Activated CD8-positive, alpha-beta T cell treated with anti-CD3 and anti-CD28 coated beads for 36 hours (primary cell): ENCODE results near the gene SH3YL1. TPM values are rescaled to one million over a fixed set of nuclear protein-coding genes. Genes with fewer than 3 reads are reported as not detected.

Experiments used
- ATAC-seq: fragments of 200-7000 bp; cut with Tn5 transposase; one replicate; pipeline ENCODE4 v1.10.0; 2021; ENCODE audit warnings: mild to moderate bottlenecking, moderate library complexity
- CTCF ChIA-PET: fragments of 350-600 bp; sonication (Branson Sonifier 250); formaldehyde crosslinking; loops from one replicate; lab custom pipeline; 2021; ENCODE audit warnings: antibody characterized with exemption; lab: Charles Lee
- POLR2A ChIA-PET: fragments of 350-600 bp; sonication (Branson Sonifier 250); formaldehyde crosslinking; loops from one replicate; lab custom pipeline; 2021; ENCODE audit warnings: antibody characterized with exemption; lab: Charles Lee
- DNase-seq: peaks from one replicate; pipeline ENCODE4 v3.0.0-alpha.2; 2020
- H3K27ac Mint-ChIP-seq: one replicate; pipeline ENCODE4 v1.8.0; 2021; ENCODE audit warnings: mild to moderate bottlenecking, mixed read lengths
- H3K27me3 Mint-ChIP-seq: one replicate; pipeline ENCODE4 v1.8.0; 2021; ENCODE audit warnings: mixed read lengths
- H3K36me3 Mint-ChIP-seq: one replicate; pipeline ENCODE4 v1.8.0; 2021; ENCODE audit warnings: low read depth, mixed read lengths
- H3K4me1 Mint-ChIP-seq: one replicate; pipeline ENCODE4 v1.8.0; 2021; ENCODE audit warnings: low read depth, mixed read lengths
- H3K4me3 Mint-ChIP-seq: one replicate; pipeline ENCODE4 v1.8.0; 2021; ENCODE audit warnings: mild to moderate bottlenecking, moderate library complexity, mixed read lengths
- H3K9me3 Mint-ChIP-seq: one replicate; pipeline ENCODE4 v1.8.0; 2021; ENCODE audit warnings: mixed read lengths
- CTCF ChIP-seq: fragments of 200-600 bp; IDR thresholded peaks from one replicate; pipeline ENCODE4 v1.8.0; 2022; ENCODE audit warnings: antibody characterized with exemption, mild to moderate bottlenecking
- intact Hi-C: fragments of 100-400 bp; cut with micrococcal nuclease; formaldehyde crosslinking; loops from one replicate; pipeline ENCODE4 v1.10.0; 2022
- total RNA-seq, 2 experiments: library from RNA; stranded (reverse); gene quantifications; one replicate each; pipeline ENCODE4 v1.2.3, GENCODE V29; 2021

SH3YL1 gene
- total RNA-seq, 2 experiments from 2014 or later = 18.5 to 19.9 TPM

GRCh38 chr2:305366-305765, 41.5 kb upstream of the SH3YL1 start:
- Mint-ChIP-seq H3K4me3 (no peak overlapping the region), H3K27ac (no peak overlapping the region)
- intact Hi-C loops = no loop called here

GRCh38 chr2:296354-296753, 32.5 kb upstream of the SH3YL1 start:
- POLR2A ChIA-PET = no interaction called here
- no peaks in the 10 kb centered on the region for H3K36me3 Mint-ChIP-seq
- no peak for TF ChIP-seq CTCF

More at GRCh38 chr2:305366-305765, 41.5 kb upstream of the SH3YL1 start:
- no peaks in the 10 kb centered on the region for H3K4me1 Mint-ChIP-seq
- POLR2A ChIA-PET = no interaction called here
- no peaks in the 10 kb centered on the region for H3K9me3 Mint-ChIP-seq
- ATAC-seq = no peak
- H3K36me3 Mint-ChIP-seq = no peaks in the 10 kb centered on the region
- H3K27me3 Mint-ChIP-seq = peaks cover 3% of the 10 kb centered on the region
- DNase-seq = no peak
- TF ChIP-seq CTCF = no peak
- CTCF ChIA-PET = no interaction called here

GRCh38 chr2:295090-295489, 31.3 kb upstream of the SH3YL1 start:
- no peaks in the 10 kb centered on the region for H3K36me3 Mint-ChIP-seq
- H3K4me3 Mint-ChIP-seq = no peak overlapping the region
- ChIA-PET POLR2A (no interaction called here), CTCF (no interaction called here)
- DNase-seq (no peak), ATAC-seq (no peak)
- H3K27me3 Mint-ChIP-seq = peaks cover 26% of the 10 kb centered on the region
- intact Hi-C loops = no loop called here
- no peak for TF ChIP-seq CTCF
- H3K4me1 Mint-ChIP-seq = no peaks in the 10 kb centered on the region
- no peak overlapping the region for H3K27ac Mint-ChIP-seq
- H3K9me3 Mint-ChIP-seq = peaks cover 3% of the 10 kb centered on the region

More at GRCh38 chr2:296354-296753, 32.5 kb upstream of the SH3YL1 start:
- CTCF ChIA-PET = no interaction called here
- Mint-ChIP-seq H3K27me3 (peaks cover 22% of the 10 kb centered on the region), H3K27ac (no peak overlapping the region), H3K9me3 (peaks cover 3% of the 10 kb centered on the region), H3K4me3 (no peak overlapping the region), H3K4me1 (no peaks in the 10 kb centered on the region)
- ATAC-seq (no peak), DNase-seq (no peak)
- intact Hi-C loops = no loop called here

- Mint-ChIP-seq H3K4me3 (peak overlapping the region; percentile 49), H3K27me3 (peaks cover 28% of the 10 kb centered on the region), H3K9me3 (no peaks in the 10 kb centered on the region), H3K27ac (no peak overlapping the region), H3K36me3 (no peaks in the 10 kb centered on the region), H3K4me1 (peaks cover 12% of the 10 kb centered on the region)
- intact Hi-C loops = no loop called here
- peak; percentile 63 for TF ChIP-seq CTCF
- POLR2A ChIA-PET = interaction anchor here (1.4 kb wide), 1 partner anchor 44 kb away, joined by 3 read pairs; no protein-coding TSS in a partner anchor
- DNase-seq (peak; percentile 63), ATAC-seq (no peak)
- CTCF ChIA-PET = interaction anchor here (0.6 to 2.6 kb wide), 19 partner anchors 9 to 347 kb away, joined by 3 to 14 read pairs (median 3); no protein-coding TSS in a partner anchor
Measured at GRCh38 chr2:290090-290722, 26.4 kb upstream of the SH3YL1 start.

GRCh38 chr2:289362-290089, 25.7 kb upstream of the SH3YL1 start:
- ATAC-seq (peak; percentile 19), DNase-seq (no peak)
- Mint-ChIP-seq H3K4me1 (peaks cover 12% of the 10 kb centered on the region), H3K4me3 (peak overlapping the region; percentile 49), H3K36me3 (no peaks in the 10 kb centered on the region), H3K27ac (no peak overlapping the region), H3K9me3 (no peaks in the 10 kb centered on the region), H3K27me3 (peaks cover 25% of the 10 kb centered on the region)
- intact Hi-C loops = no loop called here
- TF ChIP-seq CTCF = no peak
- ChIA-PET POLR2A (interaction anchor here (1.4 kb wide), 1 partner anchor 43 kb away, joined by 3 read pairs; no protein-coding TSS in a partner anchor), CTCF (interaction anchor here (0.7 to 2.6 kb wide), 13 partner anchors 12 to 347 kb away, joined by 3 to 14 read pairs (median 3); no protein-coding TSS in a partner anchor)
